Lung (tissue), 12 donors: ENCODE measurements around the gene NTM. TPM values are rescaled to one million over a fixed set of nuclear protein-coding genes. Genes with fewer than 3 reads are reported as not detected.
A peak's percentile ranks its signal among the peaks of the same experiment; 100 is the strongest.

ENCODE experiments used
- ATAC-seq: fragments of 200-7000 bp; cut with Tn5 transposase; one replicate; pipeline ENCODE4 v1.9.1; 2020; ENCODE audit warnings: moderate number of reproducible peaks; ENCODE audit not compliant: insufficient read depth, low FRiP score
- DNase-seq, 3 donors: peaks; one replicate each; pipeline ENCODE4 v3.0.0-alpha.2; 2013 to 2017
- H3K27ac ChIP-seq, 2 donors: one replicate each; pipeline ENCODE4 v1.5.1; 2013; ENCODE audit warnings: mild to moderate bottlenecking in 2 of 2, moderate library complexity in 2 of 2, control low read depth in 1 of 2, inconsistent platforms in 1 of 2, low read depth in 1 of 2, low read length in 1 of 2
- H3K27me3 ChIP-seq, 3 donors: one replicate each; pipeline ENCODE4 v1.5.1; 2013; ENCODE audit warnings: low read length in 2 of 3; ENCODE audit not compliant: control insufficient read depth in 3 of 3, insufficient read depth in 3 of 3
- H3K36me3 ChIP-seq, 4 donors: one replicate each; pipeline ENCODE4 v1.5.1; 2013; ENCODE audit warnings: low read length in 4 of 4, mild to moderate bottlenecking in 1 of 4, moderate library complexity in 1 of 4; ENCODE audit not compliant: control insufficient read depth in 4 of 4, insufficient read depth in 4 of 4
- H3K4me1 ChIP-seq, 5 donors: one replicate each; pipeline ENCODE4 v1.5.1; 2013; ENCODE audit warnings: low read length in 5 of 5, mild to moderate bottlenecking in 2 of 5, moderate library complexity in 1 of 5; ENCODE audit not compliant: control insufficient read depth in 5 of 5, insufficient read depth in 5 of 5
- H3K4me3 ChIP-seq: one replicate; pipeline ENCODE4 v1.5.1; 2013; ENCODE audit warnings: mild to moderate bottlenecking, control low read depth, moderate library complexity
- H3K9ac ChIP-seq, 2 donors: one replicate each; pipeline ENCODE4 v1.5.1; 2013; ENCODE audit warnings: low read length in 2 of 2, control low read depth in 1 of 2; ENCODE audit not compliant: insufficient read depth in 1 of 2
- H3K9me3 ChIP-seq, 4 donors: one replicate each; pipeline ENCODE4 v1.5.1; 2013; ENCODE audit warnings: low read length in 3 of 4, mild to moderate bottlenecking in 1 of 4, moderate library complexity in 1 of 4; ENCODE audit not compliant: control insufficient read depth in 4 of 4, insufficient read depth in 3 of 4
- WGBS, 2 donors: extraction: QIAGEN DNeasy Blood & Tissue Kit; methylation state at CpG; one replicate each; pipeline ENCODE4 v1.1.7; 2013; 5-methylcytosine and 5-hydroxymethylcytosine counted together
- polyA plus RNA-seq, 2 donors: library from polyadenylated mRNA; stranded (reverse); fragments of 200-250 nt; gene quantifications; one replicate each; pipeline ENCODE4 v1.2.1, GENCODE V29; 2013
- total RNA-seq, 2 donors: library from RNA; depleted of rRNA in 1 of 2; stranded (reverse); fragments of >200 nt in 1 of 2; gene quantifications; one replicate each; pipeline ENCODE4 v1.2.1, GENCODE V29; 2014 to 2021
- TF ChIP-seq, protein P1 (sequence below): IDR thresholded peaks from 2 replicates; pipeline ENCODE4 v1.5.1; 2012; ENCODE audit warnings: mild to moderate bottlenecking; ENCODE audit errors: control extremely low read depth, extremely low read depth
- donor health status: control.
- donor health status: control.
- donor health status: Bipolar disorder and iron deficiency.
- donor health status: healthy.
- donor health status: DM: yes; HTN: yes; CAD: no.

NTM gene
- total and polyA plus RNA-seq, 4 donors = 0.39 to 30.9 (median 7.2) TPM

DNA sequence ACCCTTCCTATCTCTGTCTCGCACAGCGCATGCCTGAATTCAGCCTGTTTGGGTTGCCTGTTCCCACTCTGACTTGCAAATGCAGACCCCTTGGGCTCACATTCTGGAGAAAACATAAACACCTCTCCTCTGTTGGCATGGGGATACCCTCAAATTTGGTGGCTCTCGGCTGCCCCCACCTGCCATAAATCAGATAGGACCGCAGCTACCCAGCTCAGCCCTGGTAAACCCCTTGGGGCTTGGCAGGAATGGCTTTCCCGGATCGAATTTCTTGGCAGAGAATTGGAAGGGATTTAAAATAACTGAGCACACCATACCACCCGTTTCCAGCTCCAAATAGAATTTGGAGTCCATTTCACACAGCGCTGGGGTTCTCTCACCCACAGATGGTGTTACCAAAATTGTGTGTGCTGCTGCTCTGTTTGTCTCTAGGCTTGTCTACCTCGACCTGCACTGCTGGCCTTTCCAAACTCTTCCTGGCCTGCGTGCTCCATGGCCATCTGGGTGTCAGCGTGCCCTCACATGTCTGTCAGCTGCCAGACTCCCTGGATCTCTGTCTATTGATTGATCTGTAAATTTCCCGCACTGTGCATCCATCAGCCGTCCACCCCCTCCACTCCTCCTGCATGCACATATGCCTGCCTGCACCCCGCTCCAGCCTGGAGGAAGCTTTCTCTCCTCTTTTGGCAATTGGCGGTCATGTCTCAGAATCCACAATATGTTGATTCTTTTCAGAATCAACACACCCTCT, 134.0 kb downstream of the NTM start:
- DNase-seq = peak; percentile 55 to 65 (median 63)
- Histone ChIP-seq H3K36me3 (no peaks in the 10 kb centered on the region), H3K4me3 (no peak overlapping the region), H3K4me1 (peaks cover 0 to 2% (median 0%) of the 10 kb centered on the region in 5 donors), H3K27ac (no peak overlapping the region), H3K9ac (no peak overlapping the region), H3K27me3 (peaks cover 0 to 5% (median 0%) of the 10 kb centered on the region in 3 donors), H3K9me3 (peaks cover 0 to 7% (median 0%) of the 10 kb centered on the region in 4 donors)
- WGBS, 2 donors = 42 to 46% methylated on average over 15 of the region's 15 CpGs
- ATAC-seq = no peak
- TF ChIP-seq, protein P1, sequence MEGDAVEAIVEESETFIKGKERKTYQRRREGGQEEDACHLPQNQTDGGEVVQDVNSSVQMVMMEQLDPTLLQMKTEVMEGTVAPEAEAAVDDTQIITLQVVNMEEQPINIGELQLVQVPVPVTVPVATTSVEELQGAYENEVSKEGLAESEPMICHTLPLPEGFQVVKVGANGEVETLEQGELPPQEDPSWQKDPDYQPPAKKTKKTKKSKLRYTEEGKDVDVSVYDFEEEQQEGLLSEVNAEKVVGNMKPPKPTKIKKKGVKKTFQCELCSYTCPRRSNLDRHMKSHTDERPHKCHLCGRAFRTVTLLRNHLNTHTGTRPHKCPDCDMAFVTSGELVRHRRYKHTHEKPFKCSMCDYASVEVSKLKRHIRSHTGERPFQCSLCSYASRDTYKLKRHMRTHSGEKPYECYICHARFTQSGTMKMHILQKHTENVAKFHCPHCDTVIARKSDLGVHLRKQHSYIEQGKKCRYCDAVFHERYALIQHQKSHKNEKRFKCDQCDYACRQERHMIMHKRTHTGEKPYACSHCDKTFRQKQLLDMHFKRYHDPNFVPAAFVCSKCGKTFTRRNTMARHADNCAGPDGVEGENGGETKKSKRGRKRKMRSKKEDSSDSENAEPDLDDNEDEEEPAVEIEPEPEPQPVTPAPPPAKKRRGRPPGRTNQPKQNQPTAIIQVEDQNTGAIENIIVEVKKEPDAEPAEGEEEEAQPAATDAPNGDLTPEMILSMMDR = no peak

DNA sequence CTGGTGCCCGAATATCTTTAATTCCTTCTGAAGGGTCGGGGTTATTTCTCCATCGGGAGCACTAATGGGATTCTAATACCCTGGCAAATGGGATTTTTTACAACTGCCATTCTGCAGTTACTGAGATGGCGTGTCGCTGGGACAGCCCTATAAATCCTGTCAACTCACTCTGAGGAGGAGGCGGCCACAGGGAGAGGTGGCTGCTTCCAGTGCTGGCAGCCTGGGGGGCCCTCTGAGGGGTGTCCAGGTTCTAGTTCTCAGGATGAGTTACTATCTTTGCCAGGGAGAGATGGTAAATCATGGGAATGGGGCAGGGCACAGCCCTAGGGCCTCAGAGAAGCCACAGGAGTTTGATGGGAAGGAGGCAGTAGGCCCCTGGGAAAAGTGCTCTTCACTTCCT, 135.9 kb downstream of the NTM start:
- ATAC-seq = no peak
- peaks cover 0 to 3% (median 0%) of the 10 kb centered on the region in 3 donors for H3K27me3 ChIP-seq
- WGBS, 2 donors = 73 to 79% methylated on average over 6 of the region's 6 CpGs

DNA sequence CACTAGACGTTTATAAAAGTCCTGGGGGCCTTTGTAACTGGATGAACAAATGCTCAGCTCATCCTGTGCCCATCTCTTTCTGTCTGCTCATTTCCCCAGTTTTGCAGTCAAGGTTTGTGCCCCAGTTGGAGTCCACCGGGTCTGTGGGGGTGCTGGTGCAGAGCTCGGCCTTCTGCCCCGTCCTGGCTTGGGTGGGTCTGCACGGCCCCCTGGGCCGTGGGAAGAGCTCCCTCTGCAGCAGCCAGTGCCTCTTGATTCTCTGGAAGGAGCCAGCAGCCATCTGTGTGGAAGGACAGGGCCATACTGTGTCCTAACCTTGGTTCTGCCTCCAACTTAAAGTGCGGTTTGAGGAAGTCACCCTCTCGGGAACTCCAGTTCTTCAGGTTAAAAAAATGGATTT, 140.2 kb downstream of the NTM start:
- no peak for DNase-seq
- TF ChIP-seq, protein P1 = no peak
- Histone ChIP-seq H3K4me1 (no peaks in the 10 kb centered on the region), H3K9ac (no peak overlapping the region), H3K36me3 (no peaks in the 10 kb centered on the region), H3K27ac (no peak overlapping the region), H3K9me3 (peaks cover 0 to 2% (median 0%) of the 10 kb centered on the region in 4 donors), H3K27me3 (no peaks in the 10 kb centered on the region), H3K4me3 (no peak overlapping the region)
- WGBS, 2 donors = 80 to 81% methylated on average over 8 of the region's 8 CpGs
- ATAC-seq = no peak

More for the DNA sequence above, 135.9 kb downstream of the NTM start:
- no peak overlapping the region for H3K27ac ChIP-seq
- H3K36me3 ChIP-seq = no peaks in the 10 kb centered on the region
- no peak for DNase-seq
- peaks cover 0 to 3% (median 0%) of the 10 kb centered on the region in 4 donors for H3K9me3 ChIP-seq
- TF ChIP-seq, protein P1 = no peak
- no peak overlapping the region for H3K9ac ChIP-seq
- H3K4me1 ChIP-seq = no peaks in the 10 kb centered on the region
- no peak overlapping the region for H3K4me3 ChIP-seq
